Vagina (tissue), 2 donors: ENCODE results near the gene CUX1. TPM values are rescaled to one million over a fixed set of nuclear protein-coding genes. Genes with fewer than 3 reads are reported as not detected.

Experiments used
- DNase-seq, 2 donors: peaks; one replicate each; pipeline ENCODE4 v3.0.0-alpha.2; 2017; ENCODE audit errors: extremely low spot score in 2 of 2
- H3K27ac ChIP-seq: fragments of 200-600 bp; sonication (generic); one replicate; pipeline ENCODE4 v1.5.1; 2019
- H3K27me3 ChIP-seq: fragments of 200-600 bp; sonication (generic); one replicate; pipeline ENCODE4 v1.5.1; 2019
- H3K36me3 ChIP-seq, 2 donors: fragments of 200-600 bp; sonication (generic); one replicate each; pipeline ENCODE4 v1.5.1; 2017 to 2019
- H3K4me1 ChIP-seq: fragments of 200-600 bp; sonication (generic); one replicate; pipeline ENCODE4 v1.5.1; 2019
- H3K4me3 ChIP-seq, 2 donors: fragments of 200-600 bp; sonication (generic); 1 replicate in 1 of 2; 2 replicates in 1 of 2; pipeline ENCODE4 v1.5.1; 2016 to 2019
- H3K9me3 ChIP-seq: fragments of 200-600 bp; sonication (generic); one replicate; pipeline ENCODE4 v1.5.1; 2019
- POLR2A ChIP-seq, 2 donors: fragments of 450-650 bp; IDR thresholded peaks; one replicate each; pipeline ENCODE4 v1.6.1; 2017; ENCODE audit warnings: antibody characterized with exemption in 2 of 2, mild to moderate bottlenecking in 2 of 2, moderate library complexity in 2 of 2
- POLR2AphosphoS5 ChIP-seq, 2 donors: sonication (generic); formaldehyde crosslinking; IDR thresholded peaks; one replicate each; pipeline ENCODE4 v1.9.0; 2017; ENCODE audit warnings: antibody characterized with exemption in 2 of 2, mild to moderate bottlenecking in 2 of 2, low read depth in 1 of 2; ENCODE audit not compliant: insufficient read depth in 1 of 2
- intact Hi-C: fragments of 100-400 bp; cut with DNase I; formaldehyde crosslinking; loops from one replicate; pipeline ENCODE4 v1.15.1; 2023
- total RNA-seq: library from RNA; depleted of rRNA; stranded (reverse); fragments of >200 nt; gene quantifications from one replicate; pipeline ENCODE4 v1.2.3, GENCODE V29; 2016
- TF ChIP-seq, protein P1 (sequence below), 3 experiments: fragments of 450-650 bp in 2 of 3; fragments of 200-600 bp in 1 of 3; sonication (generic) in 1 of 3; IDR thresholded peaks; one replicate each; pipeline ENCODE4 v1.5.1; 2017 to 2019; ENCODE audit warnings: antibody characterized with exemption in 3 of 3, mild to moderate bottlenecking in 2 of 3, moderate library complexity in 2 of 3

CUX1 gene
- total RNA-seq, 1 donor from 2014 or later = 65.3 TPM

- intact Hi-C loops = no loop called here
- Histone ChIP-seq H3K27me3 (no peaks in the 10 kb centered on the region), H3K4me3 (no peak overlapping the region), H3K9me3 (no peaks in the 10 kb centered on the region), H3K27ac (no peak overlapping the region), H3K4me1 (peaks cover 13% of the 10 kb centered on the region), H3K36me3 (no peaks in the 10 kb centered on the region)
- TF ChIP-seq POLR2A (IDR thresholded peaks at IDR 0.05) (no peak), POLR2AphosphoS5 (IDR thresholded peaks at IDR 0.05; ENCODE audit: insufficient read depth in 1 of 2, low read depth in 1 of 2) (no peak)
- TF ChIP-seq, protein P1, sequence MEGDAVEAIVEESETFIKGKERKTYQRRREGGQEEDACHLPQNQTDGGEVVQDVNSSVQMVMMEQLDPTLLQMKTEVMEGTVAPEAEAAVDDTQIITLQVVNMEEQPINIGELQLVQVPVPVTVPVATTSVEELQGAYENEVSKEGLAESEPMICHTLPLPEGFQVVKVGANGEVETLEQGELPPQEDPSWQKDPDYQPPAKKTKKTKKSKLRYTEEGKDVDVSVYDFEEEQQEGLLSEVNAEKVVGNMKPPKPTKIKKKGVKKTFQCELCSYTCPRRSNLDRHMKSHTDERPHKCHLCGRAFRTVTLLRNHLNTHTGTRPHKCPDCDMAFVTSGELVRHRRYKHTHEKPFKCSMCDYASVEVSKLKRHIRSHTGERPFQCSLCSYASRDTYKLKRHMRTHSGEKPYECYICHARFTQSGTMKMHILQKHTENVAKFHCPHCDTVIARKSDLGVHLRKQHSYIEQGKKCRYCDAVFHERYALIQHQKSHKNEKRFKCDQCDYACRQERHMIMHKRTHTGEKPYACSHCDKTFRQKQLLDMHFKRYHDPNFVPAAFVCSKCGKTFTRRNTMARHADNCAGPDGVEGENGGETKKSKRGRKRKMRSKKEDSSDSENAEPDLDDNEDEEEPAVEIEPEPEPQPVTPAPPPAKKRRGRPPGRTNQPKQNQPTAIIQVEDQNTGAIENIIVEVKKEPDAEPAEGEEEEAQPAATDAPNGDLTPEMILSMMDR (IDR thresholded peaks at IDR 0.05) = no peak
- no peak for DNase-seq
These were observed 335.5 kb downstream of the CUX1 start for GRCh38 chr7:102152672-102153598.

DNA sequence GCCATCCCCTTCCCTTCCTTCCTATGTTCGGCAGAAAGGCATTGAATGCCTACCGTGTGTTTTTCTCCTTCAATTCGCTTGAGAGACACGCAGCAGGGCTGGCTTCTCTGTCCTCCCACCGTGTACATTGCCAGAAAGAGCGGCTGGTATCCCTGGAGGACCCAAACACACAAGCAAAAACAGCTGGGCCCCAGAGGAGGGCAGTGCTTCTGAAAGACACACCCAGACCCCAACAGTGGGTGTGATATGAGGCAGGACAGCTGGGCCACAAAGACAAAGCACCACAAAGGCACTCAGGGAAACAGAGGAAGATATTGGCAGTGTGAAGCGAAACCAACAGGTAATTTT lies 336.1 kb downstream of the CUX1 start:
- no peak for DNase-seq
- Histone ChIP-seq H3K4me1 (peaks cover 13% of the 10 kb centered on the region), H3K27me3 (no peaks in the 10 kb centered on the region), H3K27ac (no peak overlapping the region), H3K9me3 (no peaks in the 10 kb centered on the region), H3K36me3 (no peaks in the 10 kb centered on the region), H3K4me3 (no peak overlapping the region)
- TF ChIP-seq, protein P1 (IDR thresholded peaks at IDR 0.05) = no peak
- TF ChIP-seq POLR2AphosphoS5 (IDR thresholded peaks at IDR 0.05; ENCODE audit: insufficient read depth in 1 of 2, low read depth in 1 of 2) (no peak), POLR2A (IDR thresholded peaks at IDR 0.05) (no peak)
- intact Hi-C loops = no loop called here

DNA sequence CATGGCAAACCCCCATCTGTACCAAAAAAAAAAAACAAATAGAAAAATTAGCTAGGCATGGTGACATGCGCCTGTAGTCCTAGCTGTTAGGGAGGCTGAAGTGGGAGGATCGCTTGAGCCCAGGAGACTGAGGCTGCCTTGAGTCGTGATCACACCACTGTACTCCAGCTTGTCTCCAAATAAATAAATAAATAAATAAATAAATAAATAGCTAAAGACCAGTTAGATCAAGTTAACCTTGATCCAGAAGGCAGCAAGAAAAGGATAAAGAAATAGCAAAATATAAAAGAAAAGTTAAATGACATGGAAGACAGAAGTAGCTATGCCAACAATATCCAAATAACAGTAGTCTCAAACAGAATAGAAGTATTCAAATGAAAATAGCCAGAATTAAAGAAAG lies 337.0 kb downstream of the CUX1 start:
- no peak overlapping the region for H3K4me3 ChIP-seq
- intact Hi-C loops = no loop called here
- H3K4me1 ChIP-seq = peaks cover 13% of the 10 kb centered on the region
- H3K27ac ChIP-seq = no peak overlapping the region
- TF ChIP-seq, protein P1 (IDR thresholded peaks at IDR 0.05) = no peak
- TF ChIP-seq POLR2AphosphoS5 (IDR thresholded peaks at IDR 0.05; ENCODE audit: insufficient read depth in 1 of 2, low read depth in 1 of 2) (no peak), POLR2A (IDR thresholded peaks at IDR 0.05) (no peak)
- H3K36me3 ChIP-seq = no peaks in the 10 kb centered on the region
- H3K27me3 ChIP-seq = no peaks in the 10 kb centered on the region
- H3K9me3 ChIP-seq = no peaks in the 10 kb centered on the region
- no peak for DNase-seq

- Histone ChIP-seq H3K27me3 (no peaks in the 10 kb centered on the region), H3K27ac (no peak overlapping the region), H3K4me1 (peaks cover 13% of the 10 kb centered on the region), H3K9me3 (no peaks in the 10 kb centered on the region), H3K36me3 (no peaks in the 10 kb centered on the region), H3K4me3 (no peak overlapping the region)
- DNase-seq = no peak
- intact Hi-C loops = no loop called here
- TF ChIP-seq, protein P1 (IDR thresholded peaks at IDR 0.05) = no peak
- TF ChIP-seq POLR2AphosphoS5 (IDR thresholded peaks at IDR 0.05; ENCODE audit: insufficient read depth in 1 of 2, low read depth in 1 of 2) (no peak), POLR2A (IDR thresholded peaks at IDR 0.05) (no peak)
These were observed 338.5 kb downstream of the CUX1 start for GRCh38 chr7:102155821-102156441.

DNA sequence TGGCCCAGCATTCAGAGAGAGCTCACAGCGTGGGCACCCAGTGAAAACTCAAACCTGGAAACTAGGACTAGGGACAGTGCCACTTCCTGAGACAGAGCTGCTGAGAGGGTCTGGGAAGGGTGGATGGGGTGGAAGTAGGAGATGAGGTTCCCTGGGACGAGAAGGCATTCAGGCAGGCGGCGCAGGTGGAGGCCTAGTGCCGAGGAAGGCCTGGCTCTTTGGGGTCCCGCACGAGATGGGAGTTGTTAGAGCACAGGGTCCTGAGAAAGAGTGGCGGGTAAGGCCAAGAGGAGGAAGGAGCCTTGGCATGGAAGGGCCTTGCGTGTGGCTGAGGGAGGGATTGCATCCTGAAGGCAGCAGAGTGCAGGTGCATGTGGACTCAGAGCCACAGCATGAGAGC lies 339.4 kb downstream of the CUX1 start:
- TF ChIP-seq POLR2A (IDR thresholded peaks at IDR 0.05) = no peak
- TF ChIP-seq POLR2AphosphoS5 (IDR thresholded peaks at IDR 0.05; ENCODE audit: insufficient read depth in 1 of 2, low read depth in 1 of 2) = no peak
- TF ChIP-seq, protein P1 (IDR thresholded peaks at IDR 0.05) = no peak
- no peaks in the 10 kb centered on the region for H3K27me3 ChIP-seq
- no peaks in the 10 kb centered on the region for H3K36me3 ChIP-seq
- intact Hi-C loops = no loop called here
- peaks cover 13% of the 10 kb centered on the region for H3K4me1 ChIP-seq
- no peak overlapping the region for H3K4me3 ChIP-seq
- H3K27ac ChIP-seq = no peak overlapping the region
- no peaks in the 10 kb centered on the region for H3K9me3 ChIP-seq
- no peak for DNase-seq
